IPS DF 6.9 (cell line): Measurements from ENCODE around the gene MAP3K5.
A peak's percentile ranks its signal among the peaks of the same experiment; 100 is the strongest.

Experiments used
- DNase-seq: peaks from one replicate; pipeline ENCODE4 v3.0.0-alpha.2; 2013; ENCODE audit warnings: low read depth, low spot score
- H3K27ac ChIP-seq: one replicate; pipeline ENCODE4 v1.5.1; 2013; ENCODE audit warnings: low read length, control low read depth
- H3K27me3 ChIP-seq: 2 replicates; pipeline ENCODE4 v1.6.1; 2013; ENCODE audit warnings: mild to moderate bottlenecking, low read length; ENCODE audit not compliant: control insufficient read depth, insufficient read depth
- H3K36me3 ChIP-seq: 2 replicates; pipeline ENCODE4 v1.6.1; 2013; ENCODE audit warnings: low read length; ENCODE audit not compliant: control insufficient read depth, insufficient read depth
- H3K4me1 ChIP-seq: 2 replicates; pipeline ENCODE4 v1.6.1; 2013; ENCODE audit warnings: low read length; ENCODE audit not compliant: control insufficient read depth, insufficient read depth
- H3K4me3 ChIP-seq: 2 replicates; pipeline ENCODE4 v1.5.1; 2013; ENCODE audit warnings: mild to moderate bottlenecking, low read length
- H3K9me3 ChIP-seq: 2 replicates; pipeline ENCODE4 v1.6.1; 2013; ENCODE audit warnings: low read length, inconsistent platforms; ENCODE audit not compliant: control insufficient read depth, insufficient read depth
- WGBS: extraction: QIAGEN DNeasy Blood & Tissue Kit; methylation state at CpG from one replicate; pipeline ENCODE4 v1.1.7; 2013; ENCODE audit warnings: mixed read lengths, missing lambda C conversion rate; ENCODE audit not compliant: insufficient read length, insufficient coverage; 5-methylcytosine and 5-hydroxymethylcytosine counted together

The MAP3K5 gene

DNA sequence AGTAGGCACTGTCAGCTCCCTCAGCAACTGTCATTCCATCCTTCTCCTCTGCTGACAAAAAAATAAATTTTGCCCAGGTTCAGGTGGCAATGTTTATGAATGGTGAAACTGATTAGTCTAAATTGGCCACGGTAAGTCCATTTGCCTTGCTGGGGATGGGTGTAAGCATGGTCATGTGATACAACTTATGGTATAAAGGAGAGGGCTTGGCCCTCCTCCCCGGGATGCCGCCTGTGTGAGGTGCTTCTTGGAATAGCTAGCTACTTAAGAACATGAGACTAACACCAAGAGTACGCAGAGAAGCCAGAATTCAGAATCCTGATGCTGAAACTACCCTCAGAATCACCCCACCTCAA, 147.7 kb downstream of the MAP3K5 start:
- DNase-seq: no peak
- no peak overlapping the region for H3K4me3 ChIP-seq
- no peak overlapping the region for H3K27ac ChIP-seq
- H3K9me3 ChIP-seq: no peaks in the 10 kb centered on the region
- no CpG with 5 or more reads among the region's 4 CpGs for WGBS
- H3K36me3 ChIP-seq: no peaks in the 10 kb centered on the region
- peaks cover 3% of the 10 kb centered on the region for H3K4me1 ChIP-seq
- no peaks in the 10 kb centered on the region for H3K27me3 ChIP-seq

DNA sequence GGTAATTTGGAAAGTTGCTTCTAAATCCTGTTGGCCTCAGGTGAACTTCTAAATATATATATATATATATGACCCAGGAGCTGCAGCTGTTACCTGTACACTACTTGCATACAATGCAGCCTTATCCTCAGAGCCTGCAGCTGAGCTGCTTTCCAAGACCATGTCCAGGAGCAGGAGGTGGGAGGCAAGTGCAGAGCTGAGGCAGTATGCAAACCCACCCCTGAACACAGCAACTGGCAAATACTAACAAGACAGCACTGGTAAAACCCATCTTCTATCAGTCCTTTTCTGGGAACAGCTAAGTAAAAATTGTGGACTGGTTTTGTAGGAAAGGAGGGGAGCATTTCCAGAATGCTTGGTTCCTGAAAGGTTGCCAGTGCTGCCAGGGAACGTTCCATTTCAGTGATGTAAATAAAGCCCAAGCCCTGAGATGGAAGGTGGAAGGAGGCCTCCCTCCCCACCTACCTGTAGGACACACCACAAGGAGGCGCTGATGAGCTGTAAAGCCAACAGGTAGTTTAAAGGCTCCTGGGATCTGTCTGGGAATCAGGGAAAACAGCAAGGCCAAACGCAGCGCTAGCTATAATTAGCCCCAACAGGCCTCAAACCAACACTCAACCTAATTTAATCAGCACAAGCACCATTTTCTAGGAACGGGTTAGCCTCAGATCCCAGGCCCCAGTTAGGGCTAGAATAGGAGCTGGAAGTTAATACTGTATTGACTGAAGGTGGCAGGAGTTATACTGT, 148.3 kb downstream of the MAP3K5 start:
- Histone ChIP-seq H3K27me3 (no peaks in the 10 kb centered on the region), H3K4me3 (no peak overlapping the region), H3K9me3 (no peaks in the 10 kb centered on the region), H3K4me1 (peaks cover 3% of the 10 kb centered on the region), H3K36me3 (no peaks in the 10 kb centered on the region), H3K27ac (no peak overlapping the region)
- peak; percentile 87 for DNase-seq
- no CpG with 5 or more reads among the region's 5 CpGs for WGBS

DNA sequence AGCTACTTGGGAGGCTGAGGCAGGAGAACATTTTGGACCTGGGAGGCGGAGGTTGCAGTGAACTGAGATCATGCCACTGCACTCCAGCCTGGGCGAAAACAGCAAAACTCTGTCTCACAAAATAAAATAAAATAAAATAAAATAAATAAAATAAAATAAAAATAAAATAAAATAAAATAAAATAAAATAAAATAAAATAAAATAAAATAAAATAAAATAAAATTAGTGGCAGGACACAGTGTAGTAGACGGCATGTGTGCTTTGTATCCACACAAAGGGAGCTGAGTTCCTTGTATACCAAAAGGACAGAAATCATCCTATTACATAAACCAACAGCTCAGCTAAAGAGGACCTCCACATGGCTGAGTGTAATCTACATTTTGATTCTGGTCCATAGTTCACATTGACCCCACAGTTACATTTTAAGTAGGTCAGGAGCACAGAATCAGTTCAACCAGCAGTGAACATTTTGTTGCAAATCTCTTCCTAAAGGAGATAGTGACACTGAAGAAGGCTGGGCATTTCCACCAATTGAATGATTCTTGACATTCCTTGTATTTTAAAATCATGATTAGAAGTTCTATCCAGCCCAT, 150.3 kb downstream of the MAP3K5 start:
- no peaks in the 10 kb centered on the region for H3K27me3 ChIP-seq
- H3K36me3 ChIP-seq: no peaks in the 10 kb centered on the region
- H3K27ac ChIP-seq: no peak overlapping the region
- no CpG with 5 or more reads among the region's 3 CpGs for WGBS
- H3K9me3 ChIP-seq: no peaks in the 10 kb centered on the region
- H3K4me1 ChIP-seq: peaks cover 3% of the 10 kb centered on the region
- H3K4me3 ChIP-seq: no peak overlapping the region
- no peak for DNase-seq

DNA sequence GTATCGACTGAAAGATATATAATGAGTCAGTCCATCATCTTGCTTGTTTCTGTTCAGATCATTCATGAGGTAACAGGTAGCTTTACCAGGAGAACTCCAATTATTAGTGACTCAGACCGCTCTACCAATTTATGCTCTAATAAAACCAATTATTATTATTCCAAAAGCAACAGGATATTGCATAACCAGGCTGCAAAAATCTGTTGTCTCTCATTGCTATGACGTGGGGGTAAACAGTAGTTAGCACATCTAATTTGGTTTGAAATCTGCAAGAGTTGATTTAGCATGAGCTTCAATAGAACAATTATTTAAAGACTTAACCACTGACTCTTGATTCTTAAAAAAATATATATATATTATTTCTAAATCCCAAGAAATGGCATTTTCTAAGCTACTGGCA, 151.1 kb downstream of the MAP3K5 start:
- H3K27ac ChIP-seq: no peak overlapping the region
- no CpG with 5 or more reads among the region's 3 CpGs for WGBS
- H3K27me3 ChIP-seq: no peaks in the 10 kb centered on the region
- H3K36me3 ChIP-seq: no peaks in the 10 kb centered on the region
- no peak for DNase-seq
- no peak overlapping the region for H3K4me3 ChIP-seq
- H3K9me3 ChIP-seq: no peaks in the 10 kb centered on the region
- peaks cover 3% of the 10 kb centered on the region for H3K4me1 ChIP-seq

DNA sequence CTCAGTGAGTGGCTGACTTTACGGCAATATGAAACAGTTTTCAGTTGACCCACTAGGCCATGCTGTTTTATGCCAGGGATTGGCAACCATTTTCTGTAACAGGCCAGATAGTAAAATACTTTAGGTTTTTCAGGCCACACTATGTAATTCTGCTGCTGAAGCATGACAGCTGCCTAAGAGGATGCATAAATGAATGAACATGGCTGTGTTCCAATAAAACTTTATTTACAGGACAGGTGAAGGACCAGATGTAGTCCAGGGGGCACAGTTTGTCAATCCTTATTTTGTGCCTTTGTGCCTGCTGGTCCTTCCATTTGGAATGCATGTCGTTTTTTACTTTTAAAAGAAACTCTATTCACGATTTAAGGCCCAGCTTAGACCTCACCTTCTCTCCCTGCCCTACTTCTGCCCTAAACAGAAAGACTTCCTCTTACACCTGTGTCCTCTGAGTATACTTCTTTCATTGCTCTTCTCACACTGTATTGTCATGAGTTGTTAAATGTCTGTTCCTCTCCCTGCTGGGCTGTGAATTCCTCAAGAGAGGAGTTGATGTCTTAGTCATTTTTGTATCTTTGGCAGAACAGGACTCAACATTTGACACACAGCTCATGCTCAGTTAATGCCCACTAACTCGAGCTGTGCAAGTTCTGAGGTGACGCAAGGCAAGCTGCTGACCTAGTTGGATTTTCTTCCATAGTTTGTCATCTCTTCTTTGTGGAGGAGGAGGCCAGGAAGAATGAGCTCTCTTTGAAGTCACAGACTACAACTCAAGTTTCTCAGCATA, 152.0 kb downstream of the MAP3K5 start:
- no peak for DNase-seq
- WGBS: no CpG with 5 or more reads among the region's 5 CpGs
- no peaks in the 10 kb centered on the region for H3K36me3 ChIP-seq

DNA sequence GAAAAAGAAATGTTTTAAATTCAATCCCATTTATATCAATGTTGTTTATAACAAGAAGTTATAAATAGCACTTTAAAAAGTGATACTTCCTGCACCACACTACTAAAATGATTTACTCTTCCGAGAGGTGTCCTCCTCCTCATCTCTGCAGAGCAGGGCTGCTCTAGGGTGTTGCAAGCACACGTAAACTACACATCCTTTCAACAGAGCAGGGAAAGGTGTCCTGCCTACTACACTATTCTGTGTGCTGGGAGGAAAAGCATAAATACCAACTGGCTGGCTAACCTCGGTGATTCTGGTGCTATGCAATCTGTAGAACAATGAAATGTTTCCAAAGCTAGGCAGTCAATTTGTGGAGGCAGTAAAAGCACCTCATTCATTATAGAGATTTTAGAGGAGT, 152.6 kb downstream of the MAP3K5 start:
- Histone ChIP-seq H3K27ac (no peak overlapping the region), H3K36me3 (no peaks in the 10 kb centered on the region), H3K27me3 (no peaks in the 10 kb centered on the region), H3K4me1 (peaks cover 3% of the 10 kb centered on the region), H3K4me3 (no peak overlapping the region), H3K9me3 (no peaks in the 10 kb centered on the region)
- DNase-seq: no peak
- no CpG with 5 or more reads among the region's 3 CpGs for WGBS

More for the DNA sequence above, 152.0 kb downstream of the MAP3K5 start:
- H3K9me3 ChIP-seq: no peaks in the 10 kb centered on the region
- H3K27me3 ChIP-seq: no peaks in the 10 kb centered on the region
- peaks cover 3% of the 10 kb centered on the region for H3K4me1 ChIP-seq
- H3K27ac ChIP-seq: no peak overlapping the region
- no peak overlapping the region for H3K4me3 ChIP-seq

DNA sequence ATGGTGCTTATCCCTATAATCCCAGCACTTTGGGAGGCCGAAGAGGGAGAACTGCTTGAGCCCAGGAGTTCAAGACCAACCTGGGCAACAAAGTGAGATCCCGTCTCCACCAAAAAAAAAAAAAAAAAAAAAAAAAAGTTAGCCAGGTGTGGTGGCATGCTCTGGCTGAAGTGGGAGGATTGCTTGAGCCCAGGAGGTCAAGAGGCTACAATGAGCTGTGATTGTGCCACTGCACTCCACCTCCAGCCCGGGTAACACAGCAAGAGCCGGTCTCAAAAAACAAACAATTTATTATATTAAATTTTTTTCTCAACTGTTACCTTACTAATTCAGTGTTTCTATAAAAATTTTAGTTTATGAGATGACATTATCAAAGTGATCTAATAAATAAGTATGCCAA, 156.7 kb downstream of the MAP3K5 start:
- H3K4me1 ChIP-seq: peaks cover 3% of the 10 kb centered on the region
- WGBS: no CpG with 5 or more reads among the region's 4 CpGs
- H3K27me3 ChIP-seq: no peaks in the 10 kb centered on the region
- H3K27ac ChIP-seq: no peak overlapping the region
- no peak for DNase-seq
- no peaks in the 10 kb centered on the region for H3K9me3 ChIP-seq
- H3K4me3 ChIP-seq: no peak overlapping the region
- H3K36me3 ChIP-seq: no peaks in the 10 kb centered on the region

DNA sequence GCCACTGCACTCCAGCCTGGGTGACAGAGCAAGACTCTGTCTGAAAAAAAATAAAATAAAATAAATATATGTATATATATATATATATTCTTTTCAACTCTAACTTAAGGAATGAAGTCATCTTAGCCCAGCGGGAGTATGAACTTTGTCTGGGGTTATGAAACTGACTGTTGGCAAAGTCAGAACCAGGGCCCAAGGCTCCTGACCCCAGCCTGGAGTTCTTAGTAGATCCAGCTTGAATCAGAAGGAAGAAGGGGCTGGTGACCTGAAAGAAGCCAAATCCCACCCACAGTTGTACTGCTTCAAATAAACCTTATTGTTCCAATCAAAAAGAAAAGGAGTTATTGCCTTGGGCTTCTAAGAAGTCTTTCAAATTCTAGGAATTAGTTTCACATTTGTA, 158.9 kb downstream of the MAP3K5 start:
- Histone ChIP-seq H3K9me3 (no peaks in the 10 kb centered on the region), H3K4me3 (no peak overlapping the region), H3K4me1 (no peaks in the 10 kb centered on the region), H3K27ac (no peak overlapping the region), H3K27me3 (no peaks in the 10 kb centered on the region), H3K36me3 (no peaks in the 10 kb centered on the region)
- no CpG with 5 or more reads among the region's 1 CpG for WGBS
- no peak for DNase-seq

DNA sequence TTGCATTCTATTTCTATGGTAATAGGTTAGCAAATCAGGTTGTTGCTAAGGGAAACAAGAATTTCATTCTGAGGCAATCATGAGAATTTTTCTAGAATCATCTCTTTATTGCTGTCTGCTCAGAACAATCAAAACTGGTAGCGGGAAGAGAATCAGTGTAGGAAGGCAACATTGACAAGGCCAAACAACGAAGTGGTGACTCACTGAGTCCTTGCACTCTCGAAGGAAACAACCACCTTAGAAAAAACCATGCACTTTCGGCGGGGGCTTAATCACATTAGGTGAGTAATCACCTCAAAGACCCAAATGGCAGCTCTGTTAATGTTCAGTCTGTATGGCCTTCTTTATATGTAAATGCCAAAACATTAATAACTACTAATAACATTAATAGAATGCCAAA, 163.3 kb downstream of the MAP3K5 start:
- H3K27me3 ChIP-seq: no peaks in the 10 kb centered on the region
- H3K36me3 ChIP-seq: no peaks in the 10 kb centered on the region
- no peaks in the 10 kb centered on the region for H3K4me1 ChIP-seq
- no peak overlapping the region for H3K4me3 ChIP-seq
- whole genome bisulfite sequencing: no CpG with 5 or more reads among the region's 5 CpGs
- H3K9me3 ChIP-seq: no peaks in the 10 kb centered on the region
- no peak overlapping the region for H3K27ac ChIP-seq
- DNase-seq: no peak

DNA sequence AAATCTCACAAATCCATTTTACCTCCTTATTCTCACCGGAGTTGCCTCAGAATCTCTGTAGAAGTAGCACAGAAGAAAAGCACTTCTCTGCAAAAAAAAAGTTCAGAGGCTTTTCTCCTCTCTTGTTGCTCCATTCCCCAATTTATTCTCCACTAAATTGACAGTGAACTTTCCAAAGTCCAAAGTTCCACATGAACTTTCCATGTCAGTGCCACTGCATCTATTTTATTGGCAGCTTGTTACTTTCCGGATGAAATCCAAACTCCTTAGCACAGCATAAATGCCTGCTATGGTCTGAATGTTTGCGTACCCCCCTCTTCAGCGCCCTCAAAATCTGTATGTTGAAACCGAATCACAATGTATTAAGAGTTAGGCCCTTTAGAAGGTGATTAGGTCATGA, 165.1 kb downstream of the MAP3K5 start:
- Histone ChIP-seq H3K27me3 (no peaks in the 10 kb centered on the region), H3K4me3 (no peak overlapping the region), H3K36me3 (no peaks in the 10 kb centered on the region), H3K4me1 (no peaks in the 10 kb centered on the region), H3K9me3 (no peaks in the 10 kb centered on the region), H3K27ac (no peak overlapping the region)
- 100% methylated on average over 1 of the region's 5 CpGs for WGBS
- no peak for DNase-seq
